GM19023 (cell line): ENCODE data around the gene ARHGEF25.
"Not testable (repeated sequence)": the region's sequence is repeated elsewhere in the genome, so short reads cannot be mapped to it uniquely, and the experiment has no call there.

Experiments
- ATAC-seq: cut with Tn5 transposase; IDR thresholded peaks from one replicate; pipeline ENCODE4 v1.9.1; 2021; ENCODE audit warnings: mild to moderate bottlenecking, moderate library complexity; ENCODE audit not compliant: unreplicated experiment

ARHGEF25 gene

DNA sequence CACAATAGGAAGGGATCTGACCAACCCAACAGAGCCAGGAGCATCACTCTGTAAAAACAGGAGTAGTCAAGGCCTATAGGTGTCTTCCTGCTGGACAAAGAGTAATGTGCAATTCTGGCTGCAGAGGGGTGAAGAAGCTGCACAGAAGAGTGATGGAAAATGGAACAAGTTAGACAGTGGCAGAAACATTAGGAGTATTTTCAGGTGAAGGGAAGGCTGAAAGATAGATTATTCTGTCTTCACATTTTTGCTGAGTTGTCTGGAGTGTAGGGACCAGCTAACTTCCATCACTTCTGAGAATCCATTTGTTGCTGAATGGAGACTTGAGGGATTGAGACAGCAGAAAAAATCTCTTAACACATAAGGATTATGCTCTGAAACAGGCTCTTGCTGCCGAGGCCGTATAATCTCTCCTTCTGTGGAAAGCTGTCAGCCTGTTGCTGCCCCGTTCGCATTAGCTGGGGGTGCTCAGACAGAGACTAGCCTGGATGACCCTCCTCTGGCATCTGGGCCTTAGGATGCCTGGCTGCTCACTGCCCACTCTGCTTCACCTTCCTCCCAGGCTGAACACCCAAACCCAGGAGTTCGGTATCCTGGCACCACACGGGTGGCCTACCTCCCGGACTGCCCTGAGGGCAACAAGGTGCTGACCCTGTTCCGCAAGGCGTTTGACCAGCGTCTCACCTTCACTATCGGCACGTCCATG, 3.1 kb upstream of the ARHGEF25 start:
- no peak for ATAC-seq

DNA sequence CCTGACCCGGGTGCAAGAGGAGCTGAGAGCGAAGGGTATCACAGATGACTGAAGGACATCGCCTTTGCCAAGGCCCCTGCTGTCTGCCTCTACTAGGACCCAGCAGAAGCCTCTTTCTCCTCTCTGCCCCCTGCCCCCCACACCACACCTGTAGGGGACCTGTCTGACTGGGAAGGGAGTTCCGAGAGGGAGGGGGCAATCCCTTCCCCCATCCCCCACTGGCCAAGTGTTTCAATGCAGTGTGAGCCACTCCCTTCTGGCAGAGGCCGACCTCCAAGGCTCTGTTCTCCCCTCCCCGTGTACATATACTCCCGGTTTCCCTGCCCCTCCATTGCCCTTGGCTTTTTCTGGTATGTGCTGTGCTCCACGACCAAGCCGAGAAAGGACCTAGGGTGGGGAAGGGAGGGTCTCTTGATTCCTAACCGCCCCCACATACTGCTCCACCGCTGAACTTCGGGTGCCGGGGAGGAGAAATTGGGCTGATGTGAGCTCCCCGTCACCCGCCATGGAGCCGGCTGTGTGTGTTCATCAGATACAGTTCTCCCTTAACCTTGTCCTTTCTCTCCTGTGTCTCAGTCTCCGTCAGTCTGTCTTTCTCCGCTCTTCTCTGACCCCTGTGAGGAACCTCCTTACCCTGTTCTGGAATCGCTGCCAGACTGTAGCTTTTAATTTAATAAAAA, 2.0 kb upstream of the ARHGEF25 start:
- no peak for ATAC-seq

DNA sequence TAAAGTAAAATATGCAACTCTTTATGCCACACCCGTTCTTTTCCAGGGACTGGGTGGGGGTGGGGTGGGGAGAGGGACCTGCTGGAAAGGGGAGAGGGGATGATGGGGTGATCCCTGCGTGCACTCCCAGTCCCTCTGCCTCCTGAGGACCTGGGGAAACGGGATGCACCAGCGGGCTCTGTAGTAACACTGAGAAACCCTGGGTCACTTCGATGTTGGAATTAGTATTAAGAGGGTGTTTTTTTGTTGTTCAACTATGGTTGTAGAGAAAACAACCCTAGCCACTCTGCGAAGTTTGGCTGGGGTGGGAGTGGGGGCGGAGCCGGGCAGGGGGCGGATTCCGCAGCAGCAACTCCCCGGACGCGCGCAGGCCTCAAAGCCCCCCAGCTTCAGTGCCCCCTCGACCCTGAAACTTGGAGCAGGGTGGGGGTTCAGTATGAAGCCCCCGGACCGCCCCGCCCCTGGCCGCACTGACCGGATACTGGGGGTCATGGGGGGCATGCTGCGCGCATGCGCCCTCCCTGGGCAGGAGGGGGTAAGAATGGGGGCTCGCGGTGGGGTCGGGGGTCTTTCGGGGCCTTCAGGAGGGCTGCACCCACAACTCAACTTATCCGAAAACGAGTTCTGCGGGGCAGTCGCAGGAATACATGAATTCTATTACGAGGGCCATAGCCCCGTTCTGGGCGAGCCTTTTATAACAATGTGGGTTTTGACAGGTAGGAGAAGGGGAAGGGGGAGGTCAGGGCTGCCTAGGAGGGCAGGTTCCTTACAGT, 1.3 kb upstream of the ARHGEF25 start:
- no peak for ATAC-seq

DNA sequence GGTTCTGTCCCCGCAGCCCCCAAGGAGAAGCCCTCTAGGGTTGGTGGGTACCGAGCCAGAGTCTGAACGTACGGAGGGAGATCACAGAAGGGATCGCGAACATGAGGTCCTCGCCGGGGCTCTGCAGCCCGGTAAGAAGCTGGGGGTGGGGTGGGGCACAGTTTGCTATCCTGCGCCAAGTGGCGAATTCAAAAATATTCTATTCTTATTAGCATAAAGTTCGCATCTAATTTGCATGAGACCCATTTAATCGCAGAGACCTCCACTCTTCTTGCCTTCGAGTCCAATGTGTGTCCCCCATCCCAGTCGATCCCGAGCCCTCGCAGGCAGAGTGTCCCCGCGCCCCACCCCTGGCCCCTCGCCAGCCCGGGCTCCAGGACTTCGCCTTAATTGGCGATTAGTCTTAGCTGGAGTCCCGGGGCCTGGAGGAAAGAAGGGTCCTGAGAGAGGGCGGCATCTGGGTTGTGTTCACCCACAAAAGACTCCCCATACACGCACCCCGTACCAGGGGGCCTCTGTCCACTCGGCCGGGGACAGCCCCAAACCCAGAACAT, 604 bp upstream of the ARHGEF25 start:
- ATAC-seq: no peak

DNA sequence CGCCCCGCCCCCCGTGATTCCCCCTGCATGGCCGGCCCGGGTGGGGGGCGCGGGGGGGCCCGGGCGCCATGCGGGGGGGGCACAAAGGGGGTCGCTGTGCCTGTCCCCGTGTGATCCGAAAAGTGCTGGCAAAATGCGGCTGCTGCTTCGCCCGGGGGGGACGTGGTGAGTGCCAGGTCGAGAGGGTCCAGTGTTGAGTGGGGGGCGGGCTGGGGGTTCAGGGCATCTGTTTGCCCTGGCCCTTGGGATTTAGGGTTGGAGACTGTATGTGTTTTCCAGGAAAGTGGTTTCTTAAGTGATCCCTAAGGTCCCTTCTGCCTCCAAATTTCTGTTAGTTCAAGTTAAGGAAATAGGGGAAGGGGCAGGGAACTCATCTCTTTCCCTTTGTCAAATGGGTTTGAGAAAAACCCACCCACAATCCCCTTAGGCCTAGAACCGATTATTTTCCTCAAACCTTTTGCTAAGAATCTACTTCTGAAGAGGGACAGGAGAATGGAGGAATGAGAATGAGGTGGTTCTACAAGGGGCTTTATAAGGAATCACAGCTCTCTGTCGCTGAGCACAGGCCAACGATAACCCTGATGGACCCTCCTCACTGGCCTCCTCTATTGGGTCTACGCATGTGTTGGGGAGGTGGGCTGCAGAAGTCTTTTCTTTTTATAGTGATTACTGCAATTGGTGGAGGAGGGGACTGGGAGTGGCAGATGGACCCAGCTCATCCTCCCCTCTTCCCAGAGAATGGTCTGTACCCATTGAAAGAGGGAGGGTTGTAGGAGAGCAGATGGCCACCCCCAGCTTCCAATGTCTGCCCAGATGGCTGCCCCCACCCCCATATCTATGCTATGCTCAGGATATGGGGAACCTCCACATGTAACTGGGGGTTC, 834 bp downstream of the ARHGEF25 start:
- no peak for ATAC-seq

DNA sequence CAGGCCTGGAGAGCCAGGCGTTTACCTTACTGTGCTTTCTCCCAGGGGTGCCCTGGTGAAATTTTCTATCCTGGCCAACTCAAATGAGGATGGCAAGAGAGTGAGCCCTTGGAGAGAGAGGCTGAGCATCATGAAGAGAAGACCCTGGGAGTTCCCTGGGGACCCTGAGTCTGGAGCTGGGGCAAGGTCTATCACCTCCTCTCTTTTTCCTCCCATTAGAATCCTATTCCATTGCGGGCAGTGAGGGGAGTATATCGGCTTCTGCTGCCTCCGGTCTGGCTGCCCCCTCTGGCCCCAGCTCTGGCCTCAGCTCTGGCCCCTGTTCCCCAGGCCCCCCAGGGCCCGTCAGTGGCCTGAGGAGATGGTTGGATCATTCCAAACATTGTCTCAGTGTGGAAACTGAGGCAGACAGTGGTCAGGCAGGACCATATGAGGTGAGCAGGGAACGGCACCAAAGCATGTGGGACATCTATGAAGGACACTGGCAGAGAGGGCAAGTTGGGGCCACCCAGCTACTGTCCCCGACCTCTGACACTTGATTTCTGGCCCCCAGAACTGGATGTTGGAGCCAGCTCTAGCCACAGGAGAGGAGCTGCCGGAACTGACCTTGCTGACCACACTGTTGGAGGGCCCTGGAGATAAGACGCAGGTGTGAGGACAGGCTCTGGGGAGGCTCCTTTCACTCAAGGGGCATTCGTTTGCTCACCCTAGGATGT, 1.6 kb downstream of the ARHGEF25 start:
- ATAC-seq: no peak

DNA sequence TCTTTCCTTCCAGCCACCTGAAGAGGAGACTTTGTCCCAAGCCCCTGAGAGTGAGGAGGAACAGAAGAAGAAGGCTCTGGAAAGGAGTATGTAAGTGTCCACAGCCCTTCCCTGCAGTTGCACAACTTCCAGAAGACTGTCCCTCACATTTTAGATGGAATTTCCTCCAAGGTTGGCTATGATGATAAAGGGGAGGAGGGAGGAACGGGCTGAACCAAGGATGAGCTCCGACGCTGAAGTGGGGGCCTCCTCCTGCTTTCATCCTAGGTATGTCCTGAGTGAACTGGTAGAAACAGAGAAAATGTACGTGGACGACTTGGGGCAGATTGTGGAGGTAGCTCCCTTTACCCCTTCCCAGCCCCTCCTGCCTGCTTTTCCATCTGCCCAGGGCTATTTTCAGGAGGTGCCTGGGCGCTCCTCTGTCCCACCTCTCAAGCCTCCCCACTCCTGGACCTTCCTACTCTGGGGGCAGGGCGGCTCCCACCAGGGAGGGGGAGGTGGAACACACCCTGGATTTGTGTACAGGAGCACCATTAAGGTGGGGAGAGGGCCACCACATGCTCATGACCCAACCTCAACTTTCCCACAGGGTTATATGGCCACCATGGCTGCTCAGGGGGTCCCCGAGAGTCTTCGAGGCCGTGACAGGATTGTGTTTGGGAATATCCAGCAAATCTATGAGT, 2.3 kb downstream of the ARHGEF25 start:
- ATAC-seq: no peak

DNA sequence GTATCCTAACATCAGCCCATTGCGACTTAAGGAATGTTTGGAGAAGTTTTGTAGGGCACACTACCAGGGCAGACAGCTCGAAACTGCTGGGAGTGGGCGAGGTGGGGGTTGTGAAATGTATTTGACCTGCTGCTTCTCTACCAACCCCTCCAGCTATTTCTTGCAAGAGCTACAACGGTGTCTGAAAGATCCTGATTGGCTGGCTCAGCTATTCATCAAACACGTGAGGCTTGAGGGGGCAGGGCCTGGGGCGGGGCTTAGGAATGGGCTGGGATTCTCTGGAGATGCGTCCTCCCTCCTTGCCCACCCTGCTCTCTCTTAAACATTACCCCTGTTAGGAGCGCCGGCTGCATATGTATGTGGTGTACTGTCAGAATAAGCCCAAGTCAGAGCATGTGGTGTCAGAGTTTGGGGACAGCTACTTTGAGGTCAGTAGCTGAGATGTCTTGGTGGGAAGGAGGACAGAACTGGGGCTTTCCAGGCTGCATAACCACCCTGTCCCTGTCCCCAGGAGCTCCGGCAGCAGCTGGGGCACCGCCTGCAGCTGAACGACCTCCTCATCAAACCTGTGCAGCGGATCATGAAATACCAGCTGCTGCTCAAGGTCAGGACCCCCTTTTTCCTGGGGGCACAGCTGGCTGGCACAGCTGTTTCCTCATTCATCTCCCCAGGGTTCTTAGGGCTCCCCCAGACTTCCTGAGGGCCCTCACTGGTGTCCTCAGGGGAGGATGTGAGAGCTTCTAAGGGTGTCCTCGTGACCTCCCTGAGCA, 3.1 kb downstream of the ARHGEF25 start:
- peak; percentile 54 for ATAC-seq

DNA sequence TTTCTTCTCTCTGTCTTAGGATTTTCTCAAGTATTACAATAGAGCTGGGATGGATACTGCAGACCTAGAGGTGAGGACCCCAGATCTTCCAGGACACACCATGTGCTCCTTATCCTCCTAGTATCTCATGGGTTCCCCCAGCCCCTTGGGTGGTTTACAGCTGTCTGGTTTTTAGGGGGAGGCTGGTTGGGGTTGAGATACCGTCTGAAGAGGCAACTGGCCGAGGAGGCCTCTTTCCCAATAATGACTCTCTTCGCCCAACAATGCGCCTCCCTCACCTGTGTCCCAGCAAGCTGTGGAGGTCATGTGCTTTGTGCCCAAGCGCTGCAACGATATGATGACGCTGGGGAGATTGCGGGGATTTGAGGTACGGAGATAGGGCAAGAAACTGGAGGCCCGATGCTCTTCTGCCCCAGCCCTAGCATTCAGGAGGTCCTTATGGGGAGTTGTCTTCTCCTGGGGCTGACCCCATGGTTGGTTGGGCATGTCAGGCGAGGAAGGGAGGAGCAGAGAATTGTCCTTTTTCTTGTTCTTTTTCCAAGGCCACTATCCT, 3.8 kb downstream of the ARHGEF25 start:
- ATAC-seq: no peak

DNA sequence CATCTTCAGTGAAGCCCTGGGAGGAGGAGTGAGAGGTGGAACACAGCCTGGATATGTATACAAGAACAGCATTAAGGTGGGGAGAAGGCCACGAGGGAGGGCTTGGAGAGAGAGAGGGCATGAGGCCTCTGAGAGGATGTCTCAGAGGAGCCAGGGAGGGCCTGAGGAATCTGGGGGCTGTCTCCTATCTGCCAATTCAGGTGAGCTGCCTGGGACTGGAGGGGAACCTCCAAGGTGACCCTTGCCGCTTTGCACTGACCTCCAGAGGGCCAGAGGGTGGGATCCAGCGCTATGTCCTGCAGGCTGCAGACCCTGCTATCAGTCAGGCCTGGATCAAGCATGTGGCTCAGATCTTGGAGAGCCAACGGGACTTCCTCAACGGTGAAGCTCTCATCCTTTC, 4.4 kb downstream of the ARHGEF25 start:
- ATAC-seq: no peak

DNA sequence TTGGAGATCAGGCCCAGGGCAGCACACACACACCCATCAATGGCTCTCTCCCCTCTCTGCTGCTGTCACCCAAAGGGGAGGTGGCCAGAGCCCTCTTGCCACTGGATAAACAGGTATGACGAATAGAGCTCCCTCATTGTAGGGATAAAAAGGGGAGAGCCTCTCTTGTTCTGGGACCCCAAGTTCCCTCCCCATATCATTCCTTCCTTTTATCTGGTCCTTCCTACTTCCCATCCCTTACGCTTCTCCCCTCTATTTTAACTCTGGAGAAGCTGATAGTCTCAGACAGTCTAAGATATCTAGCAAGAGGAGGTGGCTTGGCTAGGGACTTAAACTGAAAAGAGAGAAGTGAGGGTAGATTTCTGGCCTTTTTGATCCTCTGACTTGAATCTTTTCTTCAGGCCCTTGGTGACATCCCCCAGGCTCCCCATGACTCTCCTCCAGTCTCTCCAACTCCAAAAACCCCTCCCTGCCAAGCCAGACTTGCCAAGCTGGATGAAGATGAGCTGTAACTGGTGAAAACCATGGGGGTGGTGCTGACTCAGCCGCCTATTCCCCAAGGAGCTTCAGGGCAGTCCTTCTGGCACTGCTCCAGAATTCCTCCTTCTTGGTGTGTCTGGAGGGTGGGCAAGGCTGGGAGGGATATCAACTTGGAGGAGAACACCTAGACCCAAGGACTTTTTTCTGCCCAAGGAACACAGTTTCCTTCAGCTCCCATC, 5.3 kb downstream of the ARHGEF25 start:
- ATAC-seq: no peak

DNA sequence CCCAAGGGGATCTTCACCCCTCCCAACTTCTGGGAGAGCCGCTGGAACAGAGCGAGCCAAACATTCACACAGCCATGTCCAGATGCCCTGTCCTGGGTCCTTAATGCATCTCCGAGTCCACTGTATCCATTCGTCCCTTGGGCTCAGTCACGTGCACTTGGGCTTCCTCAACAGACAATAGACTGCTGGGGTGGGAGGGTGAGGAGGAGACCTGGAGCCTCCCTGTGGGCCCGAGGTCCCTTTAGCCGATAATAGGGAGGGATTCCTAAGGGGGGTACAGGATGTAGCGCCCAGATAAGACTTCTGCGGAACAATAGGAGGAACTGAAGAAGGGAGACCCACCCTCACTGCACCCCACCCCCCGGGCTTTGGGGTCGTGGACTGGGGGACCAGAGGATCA, 6.7 kb downstream of the ARHGEF25 start:
- no peak for ATAC-seq

DNA sequence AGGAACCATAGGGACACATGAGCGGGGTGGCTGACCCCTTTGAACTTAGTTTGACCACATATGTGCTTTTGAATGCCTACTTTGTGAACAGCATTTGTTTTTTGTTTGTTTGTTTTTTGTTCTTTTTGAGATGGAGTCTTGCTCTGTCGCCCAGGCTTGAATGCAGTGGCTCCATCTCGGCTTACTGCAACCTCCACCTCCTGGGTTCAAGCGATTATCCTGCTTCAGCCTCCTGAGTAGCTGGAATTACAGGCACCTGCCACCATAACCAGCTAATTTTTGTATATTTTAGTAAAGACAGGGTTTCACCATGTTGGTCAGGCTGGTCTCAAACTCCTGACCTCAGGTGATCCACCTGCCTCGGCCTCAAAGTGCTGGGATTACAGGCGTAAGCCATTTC, 7.2 kb downstream of the ARHGEF25 start:
- ATAC-seq: not testable (repeated sequence)

DNA sequence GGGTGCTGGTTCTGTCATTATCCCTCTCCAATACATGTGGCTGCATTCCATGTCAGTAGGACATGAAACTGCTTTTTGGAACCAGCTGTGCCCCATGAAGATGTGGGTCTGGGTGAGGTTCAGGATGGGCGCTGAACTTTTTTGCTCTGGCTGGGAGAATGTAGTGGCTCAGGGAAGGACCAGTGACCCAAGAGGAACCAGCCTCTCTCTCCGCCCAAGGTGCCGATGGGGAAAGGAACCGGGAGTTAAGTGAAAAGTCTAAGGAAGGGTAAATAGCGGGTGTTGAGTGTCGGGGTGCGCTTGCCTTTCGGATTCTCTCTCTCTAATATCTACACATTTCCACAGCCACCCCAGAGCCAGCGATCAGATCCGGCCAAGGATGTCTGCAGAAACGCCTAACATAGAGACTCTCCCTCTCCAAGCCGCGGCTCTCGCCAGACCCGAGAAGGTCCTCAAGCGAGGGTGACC, 7.8 kb downstream of the ARHGEF25 start:
- ATAC-seq: no peak

DNA sequence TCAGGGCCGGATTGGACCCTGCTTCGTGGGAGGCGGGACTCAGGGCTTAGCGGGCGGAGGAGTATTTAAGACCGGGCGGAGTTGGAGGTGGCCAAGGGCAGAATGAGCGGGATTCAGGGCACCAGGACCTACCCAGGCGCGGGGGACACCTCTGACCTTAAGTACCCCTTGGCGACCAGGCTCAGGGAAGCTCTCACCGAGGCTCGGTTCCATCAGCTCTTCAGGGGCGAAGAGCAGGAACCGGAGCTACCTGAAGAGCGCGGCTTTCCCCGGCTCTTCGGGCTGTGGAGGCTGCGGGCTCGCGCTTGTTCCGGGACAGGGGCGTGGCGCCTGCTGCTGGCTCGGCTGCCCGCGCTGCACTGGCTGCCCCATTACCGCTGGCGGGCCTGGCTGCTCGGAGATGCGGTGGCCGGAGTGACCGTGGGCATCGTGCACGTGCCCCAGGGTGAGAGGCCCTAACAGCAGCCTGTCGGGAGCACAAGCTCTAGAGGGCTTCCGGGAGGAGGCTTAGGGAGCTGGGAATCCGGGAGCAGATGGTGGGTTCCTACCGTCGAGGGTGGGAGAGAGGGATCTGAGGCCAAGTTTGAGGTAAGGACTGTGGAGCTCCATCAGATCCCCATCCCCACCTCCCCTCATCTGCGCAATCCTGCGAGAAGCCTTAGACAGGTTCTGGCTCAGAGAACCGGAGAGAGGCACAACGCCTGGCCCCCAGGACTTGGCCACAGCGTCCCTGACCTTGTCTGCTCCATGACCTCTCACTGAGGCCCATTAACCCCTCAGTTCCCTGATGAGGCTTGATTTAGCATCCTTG, 8.4 kb downstream of the ARHGEF25 start:
- ATAC-seq: no peak

DNA sequence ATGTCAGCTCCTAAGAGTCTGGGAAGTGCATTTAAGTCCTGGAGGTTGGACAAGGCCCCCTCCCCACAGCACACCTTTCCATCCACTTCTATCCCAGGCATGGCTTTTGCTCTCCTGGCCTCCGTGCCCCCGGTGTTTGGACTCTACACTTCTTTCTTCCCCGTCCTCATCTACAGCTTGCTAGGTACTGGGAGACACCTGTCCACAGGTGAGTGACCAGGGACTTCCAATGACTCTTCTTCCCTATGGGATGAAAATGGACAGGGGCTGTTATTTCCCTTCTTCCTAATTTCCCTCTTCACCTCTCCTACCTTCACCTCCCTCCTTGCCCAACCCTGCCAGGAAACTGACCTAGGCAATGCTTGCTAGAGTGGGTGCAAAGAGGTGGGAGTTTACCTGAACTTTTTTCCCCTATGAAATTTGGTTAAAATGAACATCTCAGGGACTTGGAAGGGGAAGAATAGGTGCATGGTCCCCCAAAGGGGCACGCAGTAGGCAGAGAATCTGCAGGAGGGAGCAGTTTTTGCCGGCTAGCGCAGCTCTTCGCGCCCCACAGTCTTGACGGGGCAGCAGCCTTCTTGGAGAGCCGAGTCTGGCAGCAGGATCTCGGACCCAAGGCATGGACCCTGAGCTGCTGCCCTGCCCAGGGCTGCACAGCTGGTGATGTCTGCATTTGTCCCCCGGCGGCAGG, 9.2 kb downstream of the ARHGEF25 start:
- no peak for ATAC-seq
